Subcutaneous abdominal adipose tissue (tissue), 5 donors: ENCODE data around the gene LPP.

Source experiments
- H3K27ac ChIP-seq: one replicate; pipeline ENCODE4 v1.7.0; 2013; ENCODE audit warnings: low read depth, mild to moderate bottlenecking, inconsistent platforms, low read length, moderate library complexity
- H3K27me3 ChIP-seq, 5 donors: one replicate each; pipeline ENCODE4 v1.7.0; 2013; ENCODE audit warnings: low read length in 5 of 5, inconsistent platforms in 1 of 5; ENCODE audit not compliant: control insufficient read depth in 5 of 5, insufficient read depth in 4 of 5
- H3K36me3 ChIP-seq, 5 donors: one replicate each; pipeline ENCODE4 v1.7.0; 2013; ENCODE audit warnings: low read length in 5 of 5; ENCODE audit not compliant: control insufficient read depth in 5 of 5, insufficient read depth in 5 of 5
- H3K4me1 ChIP-seq, 5 donors: one replicate each; pipeline ENCODE4 v1.7.0; 2013; ENCODE audit warnings: low read length in 5 of 5, mild to moderate bottlenecking in 3 of 5, moderate library complexity in 1 of 5; ENCODE audit not compliant: control insufficient read depth in 5 of 5, insufficient read depth in 5 of 5
- H3K4me3 ChIP-seq, 5 donors: one replicate each; pipeline ENCODE4 v1.7.0; 2013; ENCODE audit warnings: low read length in 5 of 5, low read depth in 1 of 5
- H3K9ac ChIP-seq, 5 donors: one replicate each; pipeline ENCODE4 v1.7.0; 2013; ENCODE audit warnings: low read length in 5 of 5, mild to moderate bottlenecking in 4 of 5, moderate library complexity in 3 of 5
- H3K9me3 ChIP-seq, 5 donors: one replicate each; pipeline ENCODE4 v1.7.0; 2013; ENCODE audit warnings: low read length in 5 of 5; ENCODE audit not compliant: control insufficient read depth in 5 of 5
- donor health status: healthy.
- donor health status: healthy.
- donor health status: healthy.
- donor health status: healthy.
- donor health status: healthy.

The LPP gene

DNA sequence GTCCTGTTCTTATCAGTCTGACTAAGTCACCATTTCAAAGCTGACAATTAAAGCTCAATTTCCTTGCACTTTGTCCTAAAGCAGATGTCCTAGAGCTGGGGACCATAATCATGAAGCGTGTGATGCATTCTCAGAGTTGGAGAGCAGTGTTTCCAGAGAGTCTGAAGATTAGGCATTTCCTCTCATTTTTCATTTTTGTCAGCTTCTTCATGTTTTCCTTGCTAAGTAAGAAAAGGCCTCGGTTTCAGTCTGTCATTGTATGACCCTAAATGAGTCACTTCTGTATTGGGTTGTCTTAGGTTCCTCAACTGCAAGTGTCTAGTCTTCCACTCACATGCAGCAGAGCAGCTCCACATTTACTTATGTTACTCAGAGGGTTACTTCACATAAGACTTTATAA, 760.6 kb downstream of the LPP start:
- Histone ChIP-seq H3K27ac (peak overlapping the region; percentile 56), H3K9me3 (no peaks in the 10 kb centered on the region), H3K4me3 (no peak overlapping the region), H3K9ac (no peak overlapping the region), H3K27me3 (no peaks in the 10 kb centered on the region), H3K4me1 (peaks cover 0 to 28% (median 13%) of the 10 kb centered on the region in 5 donors), H3K36me3 (no peaks in the 10 kb centered on the region)

DNA sequence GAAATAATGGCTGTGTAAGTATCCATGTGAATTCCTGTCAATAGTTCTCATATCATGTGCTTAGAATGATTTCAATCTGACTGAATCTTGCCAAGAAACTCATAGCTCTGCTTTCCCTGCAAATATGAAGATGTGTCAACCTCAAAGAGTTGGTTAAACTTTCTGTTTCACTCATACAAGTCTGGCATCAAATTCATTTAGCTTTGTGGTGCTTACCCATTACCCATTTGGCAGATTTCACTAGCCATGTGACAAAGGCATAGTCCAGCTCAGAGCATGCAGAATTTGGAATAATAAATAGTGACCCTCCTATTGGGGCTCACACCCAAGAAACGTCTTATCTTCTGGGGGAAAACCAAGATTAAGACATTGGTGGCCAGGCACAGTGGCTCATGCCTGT, 761.2 kb downstream of the LPP start:
- H3K4me3 ChIP-seq: no peak overlapping the region
- H3K27me3 ChIP-seq: no peaks in the 10 kb centered on the region
- H3K36me3 ChIP-seq: no peaks in the 10 kb centered on the region
- peaks cover 0 to under 1% (median 0%) of the 10 kb centered on the region in 5 donors for H3K9me3 ChIP-seq
- H3K27ac ChIP-seq: peak overlapping the region; percentile 56
- no peak overlapping the region for H3K9ac ChIP-seq
- peaks cover 0 to 28% (median 13%) of the 10 kb centered on the region in 5 donors for H3K4me1 ChIP-seq

DNA sequence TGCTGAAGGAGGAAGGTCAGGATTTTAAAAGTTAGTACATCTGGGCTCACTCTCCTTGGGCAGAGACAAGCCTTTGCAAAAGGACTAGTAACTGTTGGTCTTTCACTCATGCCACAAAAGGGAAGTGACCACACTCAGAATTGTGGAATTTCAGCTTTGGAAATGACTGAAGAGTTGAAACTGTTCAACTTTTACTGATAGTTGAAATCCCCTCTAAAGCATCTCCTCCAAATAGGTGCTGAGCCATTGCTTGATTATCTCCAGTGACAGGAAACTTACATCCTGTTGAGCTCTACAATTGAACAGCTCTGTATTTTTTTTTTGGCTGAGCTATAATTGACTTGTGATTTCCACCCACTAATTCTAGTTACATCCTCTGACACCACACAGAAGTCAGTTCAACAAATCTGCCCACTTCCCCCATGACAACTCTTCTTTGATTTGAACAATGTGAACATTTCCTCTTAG, 763.0 kb downstream of the LPP start:
- H3K9me3 ChIP-seq: peaks cover 0 to 5% (median 0%) of the 10 kb centered on the region in 5 donors
- no peak overlapping the region for H3K4me3 ChIP-seq
- no peak overlapping the region for H3K9ac ChIP-seq
- H3K27me3 ChIP-seq: no peaks in the 10 kb centered on the region
- H3K4me1 ChIP-seq: peaks cover 0 to 22% (median 6%) of the 10 kb centered on the region in 5 donors
- H3K27ac ChIP-seq: no peak overlapping the region
- no peaks in the 10 kb centered on the region for H3K36me3 ChIP-seq

DNA sequence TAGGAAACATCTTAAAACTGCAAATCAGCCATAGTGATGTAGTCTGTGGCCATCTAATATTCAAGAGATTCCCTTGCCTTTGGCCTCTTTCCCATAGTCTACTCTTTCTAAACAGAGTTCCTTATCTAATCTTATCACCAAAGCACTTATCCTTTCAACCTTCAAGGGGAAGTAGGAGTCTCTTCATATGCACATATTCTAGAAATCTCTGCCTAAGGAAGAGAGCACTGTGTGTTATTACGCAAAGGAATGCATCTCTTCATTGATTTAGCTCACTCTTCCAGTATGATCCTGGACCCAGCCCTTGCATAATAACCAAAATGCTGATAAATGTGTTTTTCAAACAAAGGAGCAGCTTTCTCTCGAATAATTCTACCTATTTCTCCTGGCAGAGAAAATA, 764.1 kb downstream of the LPP start:
- Histone ChIP-seq H3K36me3 (no peaks in the 10 kb centered on the region), H3K27me3 (no peaks in the 10 kb centered on the region), H3K4me3 (no peak overlapping the region), H3K9me3 (peaks cover 0 to 5% (median 0%) of the 10 kb centered on the region in 5 donors), H3K27ac (no peak overlapping the region), H3K9ac (no peak overlapping the region), H3K4me1 (peaks cover 0 to 22% (median 6%) of the 10 kb centered on the region in 5 donors)

- Histone ChIP-seq H3K9me3 (peaks cover 0 to 5% (median 0%) of the 10 kb centered on the region in 5 donors), H3K27me3 (no peaks in the 10 kb centered on the region), H3K4me3 (no peak overlapping the region), H3K9ac (no peak overlapping the region), H3K27ac (no peak overlapping the region), H3K36me3 (no peaks in the 10 kb centered on the region), H3K4me1 (peaks cover 0 to 7% (median 5%) of the 10 kb centered on the region in 5 donors)
These were observed 769.7 kb downstream of the LPP start for GRCh38 chr3:188923671-188924070.

GRCh38 chr3:188925376-188925775, 771.4 kb downstream of the LPP start:
- Histone ChIP-seq H3K36me3 (no peaks in the 10 kb centered on the region), H3K9me3 (peaks cover 0 to 2% (median 0%) of the 10 kb centered on the region in 5 donors), H3K4me1 (peaks cover 0 to 15% (median 8%) of the 10 kb centered on the region in 5 donors), H3K27me3 (no peaks in the 10 kb centered on the region), H3K4me3 (no peak overlapping the region), H3K27ac (no peak overlapping the region), H3K9ac (no peak overlapping the region)

DNA sequence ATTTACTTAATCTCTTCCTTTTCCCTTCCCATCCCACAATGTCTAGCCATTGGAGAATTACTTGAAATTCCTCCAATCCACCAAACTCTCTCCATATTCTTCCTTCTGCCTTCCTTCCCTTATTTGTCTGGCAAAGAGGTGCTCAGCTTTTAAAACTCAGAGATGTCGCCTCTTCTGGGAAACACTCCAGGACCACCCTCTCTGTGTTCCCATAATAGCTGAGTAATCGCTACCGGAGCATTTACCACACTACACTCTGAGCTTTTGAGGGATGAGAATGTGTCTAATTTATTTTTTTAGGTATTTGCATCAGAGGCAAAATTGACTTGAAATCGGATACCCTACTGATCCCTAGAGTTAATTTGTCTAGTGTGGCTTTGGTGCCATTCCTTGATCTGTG, 772.2 kb downstream of the LPP start:
- H3K9ac ChIP-seq: no peak overlapping the region
- H3K27me3 ChIP-seq: no peaks in the 10 kb centered on the region
- no peaks in the 10 kb centered on the region for H3K9me3 ChIP-seq
- H3K4me1 ChIP-seq: peaks cover 2 to 21% (median 14%) of the 10 kb centered on the region in 5 donors
- H3K27ac ChIP-seq: no peak overlapping the region
- H3K4me3 ChIP-seq: no peak overlapping the region
- no peaks in the 10 kb centered on the region for H3K36me3 ChIP-seq

GRCh38 chr3:188926741-188927511, 773.0 kb downstream of the LPP start:
- Histone ChIP-seq H3K4me1 (peaks cover 2 to 26% (median 19%) of the 10 kb centered on the region in 5 donors), H3K4me3 (no peak overlapping the region), H3K27me3 (no peaks in the 10 kb centered on the region), H3K36me3 (no peaks in the 10 kb centered on the region), H3K27ac (no peak overlapping the region), H3K9me3 (no peaks in the 10 kb centered on the region), H3K9ac (no peak overlapping the region)

- Histone ChIP-seq H3K27ac (no peak overlapping the region), H3K27me3 (no peaks in the 10 kb centered on the region), H3K9ac (no peak overlapping the region), H3K4me3 (no peak overlapping the region), H3K4me1 (peaks cover 2 to 26% (median 19%) of the 10 kb centered on the region in 5 donors), H3K36me3 (no peaks in the 10 kb centered on the region), H3K9me3 (no peaks in the 10 kb centered on the region)
These were observed 774.0 kb downstream of the LPP start for GRCh38 chr3:188927971-188928370.

DNA sequence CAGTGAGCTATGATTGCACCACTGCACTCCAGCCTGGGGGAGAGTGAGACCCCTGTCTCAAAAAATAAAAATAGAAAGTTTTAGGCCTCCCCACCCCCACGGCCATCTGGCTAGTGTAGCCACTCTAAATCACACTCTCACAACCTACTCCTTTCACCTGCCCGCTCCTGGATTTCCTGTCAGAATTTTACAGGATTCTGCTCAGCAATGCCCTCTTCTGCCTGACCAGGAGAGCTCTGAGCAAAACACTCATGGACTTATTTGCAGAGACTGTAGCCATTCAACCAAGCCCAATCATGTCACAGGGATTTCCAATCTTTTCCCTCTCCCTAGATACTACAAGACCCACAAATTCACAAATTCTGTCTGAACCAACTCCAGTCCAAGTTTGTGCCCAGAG, 775.2 kb downstream of the LPP start:
- Histone ChIP-seq H3K36me3 (no peaks in the 10 kb centered on the region), H3K4me1 (peaks cover 2 to 26% (median 19%) of the 10 kb centered on the region in 5 donors), H3K4me3 (no peak overlapping the region), H3K27ac (no peak overlapping the region), H3K9ac (no peak overlapping the region), H3K9me3 (no peaks in the 10 kb centered on the region), H3K27me3 (no peaks in the 10 kb centered on the region)
